Esophagus squamous epithelium (tissue), 5 donors: ENCODE measurements around the gene PSMD14. TPM values are rescaled to one million over a fixed set of nuclear protein-coding genes. Genes with fewer than 3 reads are reported as not detected.
"Not testable (repeated sequence)": the region's sequence is repeated elsewhere in the genome, so short reads cannot be mapped to it uniquely, and the experiment has no call there.

Experiments used
- DNase-seq: peaks from one replicate; lab custom pipeline; 2025; lab: John Stamatoyannopoulos, UW
- H3K27ac ChIP-seq, 4 donors: fragments of 200-600 bp; sonication (generic); one replicate each; pipeline ENCODE4 v1.5.1; 2016 to 2019; ENCODE audit warnings: mild to moderate bottlenecking in 1 of 4
- H3K27me3 ChIP-seq, 4 donors: fragments of 200-600 bp; sonication (generic); 1 replicate in 3 of 4; 2 replicates in 1 of 4; pipeline versions ENCODE4 v1.5.1 to v1.6.0; 2017 to 2021; ENCODE audit warnings: antibody characterized with exemption in 1 of 4
- H3K36me3 ChIP-seq, 3 donors: fragments of 200-600 bp; sonication (generic); one replicate each; pipeline ENCODE4 v1.5.1; 2016 to 2019
- H3K4me1 ChIP-seq, 3 donors: fragments of 200-600 bp; sonication (generic); one replicate each; pipeline ENCODE4 v1.5.1; 2017 to 2019
- H3K4me3 ChIP-seq, 4 donors: fragments of 200-600 bp; sonication (generic); 1 replicate in 3 of 4; 2 replicates in 1 of 4; pipeline ENCODE4 v1.5.1; 2016 to 2019; ENCODE audit warnings: mild to moderate bottlenecking in 2 of 4, moderate library complexity in 1 of 4
- H3K9me3 ChIP-seq, 3 donors: fragments of 200-600 bp; sonication (generic); one replicate each; pipeline ENCODE4 v1.5.1; 2016 to 2019
- CTCF ChIP-seq, 6 experiments: fragments of 450-650 bp in 4 of 6; fragments of 200-600 bp in 2 of 6; sonication (generic) in 2 of 6; IDR thresholded peaks; one replicate each; pipeline ENCODE4 v1.5.1; 2016 to 2019; ENCODE audit warnings: antibody characterized with exemption in 6 of 6, mild to moderate bottlenecking in 4 of 6, moderate library complexity in 4 of 6
- POLR2A ChIP-seq, 4 donors: fragments of 450-650 bp; IDR thresholded peaks; one replicate each; pipeline ENCODE4 v1.6.1; 2017; ENCODE audit warnings: antibody characterized with exemption in 4 of 4, mild to moderate bottlenecking in 4 of 4, moderate library complexity in 3 of 4
- WGBS, 2 donors: methylation state at CpG; one replicate each; pipeline ENCODE4 v1.1.5; 2018; 5-methylcytosine and 5-hydroxymethylcytosine counted together
- intact Hi-C: fragments of 100-400 bp; cut with DNase I; formaldehyde crosslinking; loops from one replicate; pipeline ENCODE4 v1.15.0; 2022
- total RNA-seq, 4 donors: library from RNA; depleted of rRNA; stranded (reverse); fragments of >200 nt; gene quantifications; one replicate each; pipeline ENCODE4 v1.1.0, GENCODE V29; 2016
- donor health status: DM: yes; HTN: yes; CAD: no.

Gene PSMD14
- total RNA-seq, 4 donors from 2014 or later: 32.8 to 86.9 (median 53.3) TPM

GRCh38 chr2:161281615-161282310 is 26.5 kb upstream of the PSMD14 start:
- H3K9me3 ChIP-seq, intact Hi-C loops, DNase-seq, H3K27ac ChIP-seq, H3K4me1 ChIP-seq, H3K4me3 ChIP-seq, H3K36me3 ChIP-seq: not testable (repeated sequence)
- H3K27me3 ChIP-seq: peaks cover 0 to 14% (median 0%) of the 10 kb centered on the region in 4 donors
- WGBS, 2 donors: 81 to 85% methylated on average over 11 of the region's 11 CpGs

- H3K27ac ChIP-seq, H3K4me3 ChIP-seq, H3K36me3 ChIP-seq, H3K4me1 ChIP-seq, intact Hi-C loops, H3K9me3 ChIP-seq, DNase-seq: not testable (repeated sequence)
- peaks cover 0 to 14% (median 0%) of the 10 kb centered on the region in 4 donors for H3K27me3 ChIP-seq
- WGBS, 2 donors: 90 to 92% methylated on average over 5 to 8 of the region's 9 CpGs
Observed at GRCh38 chr2:161282311-161282644, 25.9 kb upstream of the PSMD14 start.

DNA sequence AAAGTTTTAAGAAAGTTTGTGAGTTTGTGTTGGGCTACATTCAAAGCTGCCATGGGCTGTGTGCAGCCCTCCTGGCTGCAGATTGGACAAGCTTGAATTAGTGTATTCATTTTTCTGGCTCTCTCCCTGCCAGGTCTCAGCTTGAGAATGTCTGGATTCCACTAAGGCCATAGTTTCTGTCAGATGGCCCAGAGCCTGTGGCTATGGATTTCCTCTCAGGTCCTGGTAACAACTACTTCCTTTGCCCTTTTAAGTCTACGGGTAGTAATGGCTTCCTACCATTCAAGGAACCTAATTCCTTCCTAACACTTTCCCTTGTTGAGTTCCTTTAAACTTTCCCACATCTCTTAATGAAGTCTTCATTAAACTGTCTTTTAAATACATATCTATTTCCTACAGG is 24.3 kb upstream of the PSMD14 start:
- H3K4me3 ChIP-seq: no peak overlapping the region
- peaks cover 0 to 14% (median 0%) of the 10 kb centered on the region in 4 donors for H3K27me3 ChIP-seq
- H3K36me3 ChIP-seq: no peaks in the 10 kb centered on the region
- no peak for DNase-seq
- H3K4me1 ChIP-seq: no peaks in the 10 kb centered on the region
- 43 to 56% methylated on average over 1 of the region's 1 CpG for WGBS, 2 donors
- intact Hi-C loops: no loop called here
- H3K27ac ChIP-seq: no peak overlapping the region
- peaks cover 0 to 4% (median 0%) of the 10 kb centered on the region in 3 donors for H3K9me3 ChIP-seq
- TF ChIP-seq CTCF (IDR thresholded peaks at IDR 0.05) (no peak), POLR2A (IDR thresholded peaks at IDR 0.05) (no peak)

DNA sequence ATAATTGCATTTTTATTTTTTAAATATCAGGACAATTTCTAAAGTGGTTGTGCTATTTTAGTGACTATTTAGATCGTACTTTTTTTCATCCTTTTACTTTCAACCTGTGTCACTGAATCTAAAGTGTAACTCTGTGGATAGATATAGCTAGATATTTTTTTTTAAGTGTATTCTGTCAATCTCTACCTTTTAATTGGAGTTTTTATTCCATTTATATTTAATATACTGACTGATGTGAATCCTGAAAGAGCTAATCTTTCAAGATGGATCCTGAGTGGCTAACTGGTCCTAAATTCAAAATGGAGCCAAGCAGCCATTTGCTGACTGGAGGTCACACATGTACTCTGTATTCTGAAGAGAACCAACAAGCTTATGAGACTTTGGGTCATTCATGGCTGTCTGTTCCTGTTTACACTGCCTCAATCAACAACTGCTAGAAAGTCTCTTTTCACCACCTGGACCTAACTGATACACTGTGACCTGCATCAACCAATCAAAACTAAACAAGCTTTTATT is 4.6 kb upstream of the PSMD14 start:
- WGBS, 2 donors: 70 to 71% methylated on average over 1 of the region's 1 CpG

DNA sequence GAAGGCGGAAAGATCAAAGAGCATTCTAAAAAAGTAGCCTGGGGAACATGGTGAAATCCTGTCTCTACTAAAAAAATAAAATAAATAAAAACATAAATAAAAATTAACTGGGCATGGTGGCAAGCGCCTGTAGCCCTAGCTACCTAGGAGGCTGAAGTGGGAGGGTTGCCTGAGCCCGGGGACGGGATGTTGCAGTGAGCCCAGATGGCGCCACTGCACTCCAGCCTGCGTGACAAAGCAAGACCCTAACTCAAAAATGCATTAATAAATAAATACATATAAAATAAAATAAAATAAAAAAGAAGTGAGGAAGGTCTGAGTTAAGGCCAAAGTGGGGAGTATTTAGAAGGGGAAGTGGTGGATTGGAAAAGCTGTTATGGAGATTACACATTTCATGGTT is 1.3 kb upstream of the PSMD14 start:
- H3K4me3 ChIP-seq: no peak overlapping the region
- 93 to 94% methylated on average over 6 of the region's 6 CpGs for WGBS, 2 donors
- H3K27me3 ChIP-seq: peaks cover 0 to 5% (median 0%) of the 10 kb centered on the region in 4 donors
- no peak for TF ChIP-seq POLR2A (IDR thresholded peaks at IDR 0.05)
- TF ChIP-seq CTCF (IDR thresholded peaks at IDR 0.05): no peak
- no peaks in the 10 kb centered on the region for H3K36me3 ChIP-seq
- DNase-seq: no peak
- peaks cover 4 to 24% (median 12%) of the 10 kb centered on the region in 3 donors for H3K4me1 ChIP-seq
- H3K27ac ChIP-seq: no peak overlapping the region
- peaks cover 0 to 5% (median 0%) of the 10 kb centered on the region in 3 donors for H3K9me3 ChIP-seq
- intact Hi-C loops: no loop called here

More for the DNA sequence above, 4.6 kb upstream of the PSMD14 start:
- DNase-seq: no peak
- intact Hi-C loops: no loop called here
- no peak overlapping the region for H3K27ac ChIP-seq
- H3K27me3 ChIP-seq: peaks cover 0 to 5% (median 0%) of the 10 kb centered on the region in 4 donors
- no peak overlapping the region for H3K4me3 ChIP-seq
- H3K4me1 ChIP-seq: peaks cover 0 to 8% (median 0%) of the 10 kb centered on the region in 3 donors
- no peaks in the 10 kb centered on the region for H3K36me3 ChIP-seq
- H3K9me3 ChIP-seq: peaks cover 0 to 5% (median 0%) of the 10 kb centered on the region in 3 donors
- TF ChIP-seq CTCF (IDR thresholded peaks at IDR 0.05): no peak
- no peak for TF ChIP-seq POLR2A (IDR thresholded peaks at IDR 0.05)

DNA sequence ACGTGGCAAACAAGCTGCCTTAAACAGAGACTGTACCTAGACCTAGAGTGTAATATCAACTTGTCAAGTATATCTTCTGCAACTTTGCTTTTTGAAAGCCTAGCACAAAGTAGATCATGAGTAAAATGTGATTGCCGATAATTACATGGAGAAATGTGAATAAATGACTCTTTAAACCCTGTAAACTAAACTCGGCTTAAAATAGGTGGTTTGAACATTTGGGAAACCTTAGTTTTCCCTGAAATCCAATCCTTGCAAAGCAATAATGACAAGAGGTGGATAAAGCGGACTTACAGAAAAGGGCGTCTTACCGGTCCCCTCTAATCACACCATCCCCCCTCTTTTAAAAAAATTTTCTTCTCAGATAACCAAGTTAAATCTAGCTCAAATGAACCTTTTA is 549 bp upstream of the PSMD14 start:
- peaks cover 0 to 5% (median 0%) of the 10 kb centered on the region in 3 donors for H3K9me3 ChIP-seq
- H3K27ac ChIP-seq: peak overlapping the region; percentile 86 to 91 (median 89)
- 30 to 44% methylated on average over 6 of the region's 6 CpGs for WGBS, 2 donors
- peaks cover 0 to 5% (median 0%) of the 10 kb centered on the region in 4 donors for H3K27me3 ChIP-seq
- no peaks in the 10 kb centered on the region for H3K36me3 ChIP-seq
- DNase-seq: no peak
- intact Hi-C loops: no loop called here
- H3K4me3 ChIP-seq: peak overlapping the region; percentile 62 to 88 (median 71)
- H3K4me1 ChIP-seq: peaks cover 4 to 24% (median 12%) of the 10 kb centered on the region in 3 donors
- TF ChIP-seq POLR2A (IDR thresholded peaks at IDR 0.05) (no peak), CTCF (IDR thresholded peaks at IDR 0.05) (no peak)
